Embryonic facial prominence (tissue), 1 donor: ENCODE results near the gene PROK1.

Source experiments
- DNase-seq: peaks from one replicate; pipeline ENCODE4 v3.0.0-alpha.2; 2016; ENCODE audit errors: extremely low spot score

The PROK1 gene

DNA sequence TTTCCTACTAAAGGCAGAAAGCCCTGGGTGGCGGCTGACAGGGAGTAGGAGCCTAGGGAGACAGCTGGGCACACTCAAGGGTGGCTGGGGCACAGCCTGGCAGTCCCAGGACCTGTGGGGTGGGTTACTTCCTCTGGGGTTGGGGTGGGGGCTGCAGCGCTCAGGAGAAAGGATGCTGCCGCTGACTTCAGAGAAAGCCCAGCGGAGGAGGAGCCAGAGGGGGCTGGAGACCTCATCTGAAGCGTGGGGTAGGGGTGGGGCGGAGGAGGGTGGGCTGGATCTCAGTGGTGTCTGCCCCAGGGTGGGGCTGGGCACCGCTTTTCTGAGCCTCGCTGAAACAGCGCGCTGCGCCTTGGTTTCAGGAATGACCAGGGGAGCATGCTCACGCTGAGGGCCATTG lies 37.2 kb downstream of the PROK1 start:
- no peak for DNase-seq

DNA sequence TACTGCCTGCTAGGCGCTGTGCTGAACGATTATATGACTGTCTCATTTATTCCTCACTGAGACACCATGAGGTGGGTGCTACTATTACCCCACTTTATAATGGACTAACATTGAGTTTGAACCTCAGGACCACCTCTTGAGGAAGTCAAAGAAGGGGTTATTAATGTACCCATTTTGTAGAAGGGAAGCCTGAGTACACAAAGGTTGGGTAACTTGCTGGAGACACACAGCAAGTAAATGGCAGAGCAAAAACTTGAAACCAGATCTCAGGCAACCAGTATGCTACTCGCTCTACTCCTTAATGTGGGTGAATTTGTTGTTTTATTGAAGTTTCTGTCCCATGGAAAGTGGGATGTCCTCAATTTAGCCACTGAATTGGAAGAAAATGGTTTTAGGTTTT lies 37.9 kb downstream of the PROK1 start:
- no peak for DNase-seq

DNA sequence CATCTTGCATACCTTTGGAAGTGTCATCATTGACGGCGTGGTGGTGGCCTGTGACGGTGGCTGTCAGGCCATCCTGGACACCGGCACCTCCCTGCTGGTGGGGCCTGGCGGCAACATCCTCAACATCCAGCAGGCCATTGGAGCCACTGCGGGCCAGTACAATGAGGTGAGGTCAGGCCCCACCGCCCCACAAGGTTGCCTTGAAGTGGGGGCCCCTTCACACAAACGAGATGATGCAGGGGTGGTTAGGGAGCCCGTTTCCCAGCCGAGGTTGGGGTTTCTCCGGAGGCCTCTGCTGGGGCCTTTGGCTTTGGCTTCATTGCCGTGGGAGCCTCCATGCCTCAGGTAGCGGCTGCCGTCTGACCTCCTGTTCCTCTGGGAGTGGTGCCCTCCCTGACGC lies 38.5 kb downstream of the PROK1 start:
- DNase-seq = no peak

DNA sequence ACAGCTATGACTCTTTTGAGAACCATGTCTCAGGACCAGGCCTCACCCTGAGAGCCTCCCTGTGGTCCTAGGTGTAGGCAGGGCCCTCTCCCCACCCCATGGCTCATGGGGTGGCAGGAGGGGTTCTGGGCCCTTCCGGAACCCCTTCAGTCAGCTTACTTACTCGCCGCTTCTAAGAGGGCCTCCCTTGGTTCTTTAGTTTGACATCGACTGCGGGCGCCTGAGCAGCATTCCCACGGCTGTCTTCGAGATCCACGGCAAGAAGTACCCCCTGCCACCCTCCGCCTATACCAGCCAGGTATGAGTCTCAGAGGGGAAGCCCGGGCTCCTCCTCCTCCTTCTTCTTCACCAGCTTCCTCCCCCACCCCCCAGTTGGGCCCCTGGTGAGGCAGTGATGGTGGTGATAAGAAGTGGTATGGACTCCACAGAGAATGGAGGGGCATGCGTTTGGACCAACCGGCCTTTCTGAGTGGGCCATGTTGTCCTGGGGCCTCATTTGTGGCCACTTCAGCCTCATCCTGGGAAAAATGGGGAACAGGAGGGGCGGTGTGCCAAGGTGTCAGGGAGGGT lies 39.1 kb downstream of the PROK1 start:
- DNase-seq = no peak

DNA sequence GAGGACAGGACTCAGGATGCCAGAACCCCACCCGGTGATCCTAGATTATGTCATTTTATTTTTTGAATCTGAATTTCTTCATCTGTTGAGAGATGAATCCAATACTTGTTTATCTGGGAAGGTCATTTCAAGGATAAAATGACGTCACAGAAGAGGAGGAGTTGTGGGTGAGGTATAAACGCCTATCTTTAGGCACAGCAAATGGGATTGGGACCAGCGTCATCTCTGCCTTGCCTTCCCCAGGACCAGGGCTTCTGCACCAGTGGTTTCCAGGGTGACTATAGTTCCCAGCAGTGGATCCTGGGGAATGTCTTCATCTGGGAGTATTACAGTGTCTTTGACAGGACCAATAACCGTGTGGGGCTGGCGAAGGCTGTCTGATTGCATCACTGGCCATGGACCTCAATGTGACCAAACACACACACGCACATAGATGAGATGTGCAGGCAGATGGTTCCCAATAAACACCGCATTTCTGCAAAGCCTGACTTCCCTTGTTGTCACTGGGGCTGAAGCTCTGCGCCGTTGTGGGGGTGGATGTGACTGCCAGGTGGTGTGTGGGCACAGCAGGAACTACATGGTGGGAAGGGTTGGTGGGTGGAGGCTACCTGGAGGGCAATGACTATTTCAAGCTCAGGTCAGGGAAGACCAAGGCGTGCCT lies 40.0 kb downstream of the PROK1 start:
- DNase-seq = no peak

DNA sequence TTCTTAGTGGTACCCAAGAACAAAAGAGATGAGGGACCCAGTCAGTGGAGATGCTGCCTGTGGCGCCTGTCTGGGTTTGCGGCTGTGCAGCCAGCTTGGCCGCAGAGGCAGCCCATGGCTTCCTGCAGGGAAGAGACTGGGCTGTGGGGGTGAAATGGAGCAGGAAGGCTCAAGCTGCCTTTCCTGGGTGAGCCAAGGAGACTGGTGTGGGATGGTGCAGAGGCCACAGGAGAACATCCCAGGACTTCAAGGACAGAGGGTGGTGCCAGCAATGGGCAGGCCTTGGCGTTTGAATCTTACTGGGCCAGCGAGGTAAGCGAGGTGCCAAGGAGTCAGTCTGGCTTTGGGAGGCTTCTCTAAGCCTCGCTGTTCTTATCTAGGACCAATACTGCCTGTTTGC lies 41.6 kb downstream of the PROK1 start:
- no peak for DNase-seq

DNA sequence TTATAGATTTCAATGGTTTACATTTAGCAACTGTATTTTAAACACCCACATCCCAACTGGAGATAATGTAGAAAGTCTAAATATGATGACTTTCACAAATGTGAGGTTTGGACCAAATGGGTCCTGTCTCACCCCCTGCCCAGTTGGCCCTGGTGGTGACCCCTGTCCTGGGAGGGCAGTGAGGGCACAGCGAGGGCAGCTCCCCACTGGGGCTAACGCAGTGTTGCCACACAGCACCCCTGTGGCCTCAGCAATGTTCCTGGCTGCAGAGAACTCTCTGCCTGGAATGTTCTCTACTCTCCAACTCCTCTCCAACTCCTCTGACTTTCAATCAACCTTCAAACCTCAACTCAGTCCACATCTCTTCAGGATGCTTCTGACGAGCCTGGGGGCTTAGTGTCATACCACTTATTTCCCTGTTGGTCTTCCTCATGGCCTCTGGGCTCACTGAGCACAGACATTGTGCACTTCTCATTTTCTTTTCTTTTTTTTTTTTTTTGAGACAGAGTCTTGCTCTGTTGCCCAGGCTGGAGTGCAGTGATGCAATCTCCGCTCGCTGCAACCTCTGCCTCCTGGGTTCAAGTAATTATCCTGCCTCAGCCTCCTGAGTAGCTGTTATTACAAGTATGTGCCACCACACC lies 42.2 kb downstream of the PROK1 start:
- DNase-seq = no peak

DNA sequence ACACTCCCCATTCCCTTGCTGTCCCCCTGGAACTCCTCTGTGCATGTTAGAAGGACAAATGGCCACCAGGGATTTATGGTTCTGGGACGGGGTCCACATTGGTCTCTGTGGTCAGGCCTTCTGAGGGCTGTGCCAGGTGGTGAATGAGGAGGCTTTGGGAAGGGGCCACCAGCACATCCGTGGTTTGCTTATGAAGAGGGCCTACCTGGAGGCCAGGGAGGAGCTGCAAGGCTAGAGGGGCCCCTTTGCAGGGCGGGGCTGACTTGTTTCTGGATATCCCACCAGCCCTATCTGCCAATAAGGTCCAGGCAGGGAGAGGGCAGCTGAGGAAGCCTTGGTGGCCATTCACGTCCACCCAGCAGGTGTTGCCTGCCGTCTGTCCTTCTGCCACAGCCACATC lies 43.1 kb downstream of the PROK1 start:
- no peak for DNase-seq

DNA sequence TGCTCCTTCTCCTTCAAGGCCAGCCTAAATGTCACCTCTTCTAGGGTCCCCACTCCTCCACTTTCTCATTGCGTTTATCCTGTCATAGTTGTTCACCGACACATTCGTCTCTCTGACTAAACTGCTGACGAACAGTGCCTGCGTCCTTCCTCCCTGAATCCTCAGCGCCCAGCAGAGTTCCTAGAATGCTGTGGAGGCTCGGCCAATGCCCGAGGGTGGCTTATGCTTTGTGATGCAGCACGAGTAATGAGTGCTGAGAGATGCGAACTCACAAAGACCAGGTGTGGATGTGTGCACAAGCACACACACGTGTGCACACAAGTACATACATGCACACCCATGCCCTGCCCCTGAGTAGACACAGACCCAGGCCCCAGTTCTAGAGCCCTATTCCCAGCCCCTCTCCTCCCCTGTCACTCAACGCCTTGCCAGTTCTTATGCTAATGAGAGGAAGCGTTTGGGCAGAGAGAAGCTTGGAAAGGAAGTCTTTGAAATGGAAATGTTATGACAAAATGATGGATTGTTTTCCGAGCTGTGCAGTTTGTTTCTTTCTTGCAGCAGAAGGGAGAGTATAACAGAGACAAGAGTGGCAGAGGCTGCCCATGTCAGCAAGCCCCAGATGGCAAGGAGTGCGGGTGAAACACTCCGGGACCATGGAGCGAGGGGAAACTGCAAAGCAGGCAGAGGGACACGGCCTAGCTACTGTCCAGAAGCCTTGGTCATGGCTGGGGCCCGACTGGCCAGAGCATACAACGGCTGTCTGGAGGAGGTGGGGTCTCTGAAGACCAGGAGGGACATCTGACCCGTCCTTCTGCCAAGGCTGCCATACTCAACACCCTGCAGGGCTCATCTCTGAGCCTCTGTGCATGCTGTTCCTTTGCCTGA lies 43.8 kb downstream of the PROK1 start:
- DNase-seq = no peak

DNA sequence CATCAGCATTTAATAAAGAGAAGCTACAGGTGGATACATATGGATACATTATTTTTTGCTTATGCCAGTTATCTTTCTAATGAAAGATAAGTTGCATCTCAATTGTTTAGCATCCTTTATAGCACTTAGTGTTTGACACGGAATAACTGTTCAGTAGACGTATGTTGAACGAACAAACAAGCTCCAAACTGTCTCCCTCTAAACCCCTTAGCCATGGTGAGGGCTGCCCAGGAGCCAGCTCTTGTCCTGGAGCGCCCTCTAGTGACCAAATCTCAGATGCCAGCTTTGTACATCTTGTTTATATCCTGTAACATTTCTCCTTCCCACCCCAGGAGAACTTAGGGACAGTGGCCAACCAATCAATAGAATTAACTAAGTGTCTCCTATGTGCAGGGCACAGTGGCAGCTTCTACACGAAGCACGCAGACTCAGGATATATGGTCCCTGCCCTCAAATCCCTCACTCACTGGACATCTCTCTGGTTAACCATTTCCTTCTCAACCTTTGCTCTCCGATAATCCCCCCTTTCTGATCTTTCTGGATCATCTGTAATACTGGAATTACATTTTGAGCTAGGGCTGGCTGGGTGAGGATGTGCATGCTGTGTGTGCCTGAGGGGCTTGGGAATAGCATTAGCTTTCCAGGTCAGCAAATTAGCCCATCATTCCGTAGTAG lies 45.1 kb downstream of the PROK1 start:
- peak; percentile 51 for DNase-seq

DNA sequence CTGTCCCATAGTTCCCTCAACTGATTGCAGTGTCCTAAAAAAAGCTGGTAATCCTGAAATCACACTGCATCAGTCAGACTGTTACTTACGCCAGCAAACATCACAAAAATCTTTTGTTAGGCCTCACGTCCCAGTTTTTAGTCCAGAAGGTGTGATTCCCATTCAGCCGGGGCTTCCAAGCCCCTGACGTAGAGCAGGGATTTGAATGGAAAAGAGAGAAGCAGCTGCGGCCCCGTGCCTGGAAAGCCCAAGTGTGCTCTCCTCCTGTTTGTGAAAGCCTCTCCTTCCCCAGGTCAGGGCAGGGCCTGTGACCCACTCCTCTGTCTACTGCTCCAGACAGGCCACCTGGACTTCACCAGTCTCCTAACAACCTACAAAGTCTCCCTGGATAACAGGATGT lies 47.3 kb downstream of the PROK1 start:
- DNase-seq = no peak

DNA sequence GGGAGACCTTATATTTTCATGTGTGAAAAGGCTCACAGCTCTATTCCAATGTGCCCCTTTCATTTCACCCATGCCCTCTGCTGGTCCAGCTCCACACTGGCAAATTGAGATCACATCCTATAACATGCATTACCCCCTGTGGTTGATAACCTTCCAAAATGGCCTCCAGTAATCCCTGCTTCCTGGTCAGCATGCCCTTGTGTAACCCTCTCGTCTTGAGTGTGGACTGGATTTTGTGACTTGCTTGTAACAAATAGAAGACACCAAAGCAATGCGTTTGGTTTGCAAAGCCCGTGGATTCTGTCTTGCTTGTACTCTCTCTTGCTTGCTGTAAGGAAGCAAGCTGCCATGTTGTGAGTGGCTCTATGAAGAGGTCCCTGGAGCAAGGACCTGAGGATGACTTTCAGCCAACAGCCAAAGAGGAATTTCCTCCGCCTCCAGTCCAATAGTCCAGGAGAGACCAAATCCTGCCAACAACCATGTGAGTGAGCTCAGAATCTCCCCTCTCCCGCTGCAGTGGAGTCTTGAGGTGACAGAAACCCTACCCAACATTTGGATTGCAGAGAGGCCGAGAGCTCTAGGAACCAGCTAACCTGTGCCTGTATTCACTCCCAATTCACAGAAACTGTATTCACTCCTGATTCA lies 50.7 kb downstream of the PROK1 start:
- DNase-seq = no peak

DNA sequence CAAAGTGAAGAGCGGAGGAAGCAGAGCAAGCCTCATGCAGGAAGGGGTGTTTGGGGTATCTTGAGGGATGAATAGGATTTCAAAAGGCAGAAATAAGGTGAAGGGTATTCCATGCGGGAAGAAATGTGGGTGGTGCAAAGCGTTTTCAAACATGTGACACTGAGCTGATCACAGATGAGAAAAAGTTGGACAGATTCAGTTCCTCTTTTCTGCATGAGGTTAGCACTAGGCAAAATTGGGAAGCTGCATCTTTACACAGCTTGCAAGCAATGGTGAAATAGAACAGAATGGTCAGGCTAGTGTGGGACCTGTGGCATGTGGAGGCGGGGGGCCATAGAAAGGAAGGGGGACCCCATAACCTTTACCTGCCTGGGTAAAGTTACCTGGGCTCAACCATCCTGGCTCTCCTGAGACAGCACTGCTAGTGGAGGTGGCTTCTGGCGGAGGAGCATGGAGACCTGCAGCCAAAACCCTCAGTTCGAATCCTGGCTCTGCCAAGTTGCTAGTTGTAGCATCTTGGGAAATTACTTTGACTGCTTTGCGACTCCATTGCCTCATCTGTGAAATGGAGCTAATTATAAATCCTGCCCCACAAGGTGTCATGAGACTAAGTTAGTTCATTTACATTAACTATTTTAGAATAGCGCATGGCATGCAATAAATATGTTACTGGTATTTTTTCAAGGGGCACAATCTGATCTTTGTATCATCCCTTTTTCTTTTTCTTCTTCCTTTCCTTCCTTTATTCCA lies 51.6 kb downstream of the PROK1 start:
- DNase-seq = no peak

DNA sequence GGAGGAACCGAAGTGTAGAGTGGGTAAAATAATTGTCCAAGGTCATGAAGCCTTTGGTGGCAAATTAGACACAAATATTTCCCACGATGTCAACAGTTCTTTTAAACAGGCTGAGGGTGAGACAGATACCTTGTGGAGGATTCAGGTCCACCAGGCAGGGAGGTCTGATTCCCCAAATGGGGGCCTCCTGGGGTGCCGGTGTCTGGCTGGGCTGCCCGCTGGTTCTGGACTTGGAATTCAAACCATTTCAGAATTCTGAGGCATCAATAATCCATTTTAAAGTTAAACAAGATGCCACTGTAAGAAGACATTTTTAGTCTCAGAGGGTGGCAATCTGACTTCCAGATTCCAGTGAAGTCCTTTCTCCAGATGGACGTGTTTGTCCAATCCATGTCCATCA lies 52.5 kb downstream of the PROK1 start:
- no peak for DNase-seq

DNA sequence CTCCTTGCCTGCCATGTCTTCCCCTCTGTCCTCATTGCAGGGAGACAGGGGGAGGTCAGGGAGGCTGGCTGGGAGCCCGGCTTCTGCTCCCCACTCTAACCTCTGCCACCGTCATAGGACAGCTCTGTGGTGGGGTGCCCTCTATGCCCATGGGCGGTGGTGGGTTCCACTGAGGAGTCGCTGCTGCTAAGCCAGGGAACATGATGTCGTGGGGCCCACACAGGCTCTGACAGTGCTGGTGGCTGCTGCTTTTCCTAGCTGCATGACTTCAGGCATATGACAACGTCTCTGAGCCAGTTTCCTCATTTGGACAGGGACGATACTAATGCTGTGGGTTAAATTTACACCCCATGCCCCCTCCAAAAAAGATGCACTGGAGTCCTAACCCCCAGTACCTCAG lies 53.3 kb downstream of the PROK1 start:
- no peak for DNase-seq

DNA sequence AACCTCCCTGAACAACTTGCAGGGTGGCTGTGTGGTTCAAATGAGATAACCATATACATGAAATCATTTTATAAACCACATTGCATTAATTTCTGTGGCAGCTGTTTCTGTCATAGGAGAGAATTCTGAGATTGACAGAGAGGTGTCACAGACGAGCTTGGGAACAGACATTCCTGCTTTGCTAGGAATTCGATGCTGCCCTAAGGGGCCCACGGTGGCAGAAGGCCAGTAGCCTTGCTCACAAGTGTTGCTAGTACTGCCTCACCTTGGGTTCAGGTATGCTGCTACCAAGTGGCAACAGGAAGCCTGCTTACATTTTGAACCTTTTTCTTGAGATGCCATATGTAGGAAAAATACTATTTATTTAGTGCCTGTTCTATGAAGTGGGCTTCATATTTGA lies 54.6 kb downstream of the PROK1 start:
- no peak for DNase-seq

DNA sequence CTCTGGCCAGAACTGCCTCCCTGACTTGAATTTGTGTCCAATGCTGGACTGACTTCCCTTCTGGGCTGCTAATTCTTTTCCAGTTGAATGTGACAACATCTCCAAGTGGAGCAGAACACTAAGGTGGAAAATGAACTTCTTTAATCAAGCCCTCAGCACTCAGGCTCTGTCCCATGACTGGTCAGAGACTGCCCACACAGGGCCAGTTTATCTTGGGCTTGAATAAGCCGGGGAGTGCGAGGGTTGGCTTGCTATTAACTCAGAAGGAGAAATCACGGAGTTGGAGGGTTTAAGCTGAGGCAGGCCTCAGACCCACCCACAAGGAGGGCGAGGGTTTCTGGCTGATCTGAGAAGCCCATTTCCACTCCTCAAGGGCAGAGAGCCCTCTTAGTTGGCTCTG lies 55.6 kb downstream of the PROK1 start:
- no peak for DNase-seq
